Hindlimb muscle (tissue), 1 donor: ENCODE results near the gene RAP2B. TPM values are rescaled to one million over a fixed set of nuclear protein-coding genes. Genes with fewer than 3 reads are reported as not detected.
A peak's percentile ranks its signal among the peaks of the same experiment; 100 is the strongest.
"Not testable (repeated sequence)": the region's sequence is repeated elsewhere in the genome, so short reads cannot be mapped to it uniquely, and the experiment has no call there.

ENCODE experiments used
- DNase-seq: peaks from one replicate; pipeline ENCODE4 v3.0.0-alpha.2; 2013
- polyA plus RNA-seq: library from polyadenylated mRNA; unstranded; fragments of 120-200 nt; gene quantifications from one replicate; pipeline ENCODE4 v1.2.1, GENCODE V29; 2013; ENCODE audit not compliant: insufficient read length

Gene RAP2B
- polyA plus RNA-seq, 1 donor, result 7.3 TPM

DNA sequence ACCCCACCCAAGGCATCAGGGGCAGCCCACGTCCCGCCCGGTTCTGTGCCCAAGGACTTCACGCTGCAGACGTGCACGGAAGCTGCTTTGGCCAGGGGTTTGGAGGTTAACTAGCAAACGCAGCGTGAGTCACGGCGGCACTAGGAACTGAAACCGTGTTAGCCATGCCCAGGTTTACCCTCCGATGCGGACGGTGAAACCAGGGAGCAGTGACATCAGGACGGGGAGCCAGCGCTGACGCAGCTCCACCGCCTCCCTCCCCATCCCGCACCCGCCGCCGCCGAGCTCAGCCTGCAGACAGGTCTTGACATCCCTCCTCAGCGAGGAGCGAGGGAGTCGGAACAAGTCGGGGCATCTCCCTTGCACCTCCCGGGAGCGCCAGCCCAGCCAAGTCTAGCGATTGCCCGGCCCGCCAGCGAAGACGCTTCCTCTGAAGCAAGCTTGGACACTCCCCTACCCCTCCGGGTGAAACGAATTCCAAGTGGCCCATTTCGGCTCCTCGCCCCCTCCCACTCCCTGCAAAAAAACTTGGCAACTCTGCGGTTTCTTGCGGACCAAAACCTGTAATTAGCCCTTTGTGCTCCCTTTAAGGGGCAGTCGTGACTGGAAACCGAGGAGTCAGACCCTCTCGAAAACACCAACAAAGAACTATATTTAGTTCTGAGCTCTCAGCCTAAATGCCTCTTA lies 1.4 kb upstream of the RAP2B start:
- peak; percentile 85 for DNase-seq

DNA sequence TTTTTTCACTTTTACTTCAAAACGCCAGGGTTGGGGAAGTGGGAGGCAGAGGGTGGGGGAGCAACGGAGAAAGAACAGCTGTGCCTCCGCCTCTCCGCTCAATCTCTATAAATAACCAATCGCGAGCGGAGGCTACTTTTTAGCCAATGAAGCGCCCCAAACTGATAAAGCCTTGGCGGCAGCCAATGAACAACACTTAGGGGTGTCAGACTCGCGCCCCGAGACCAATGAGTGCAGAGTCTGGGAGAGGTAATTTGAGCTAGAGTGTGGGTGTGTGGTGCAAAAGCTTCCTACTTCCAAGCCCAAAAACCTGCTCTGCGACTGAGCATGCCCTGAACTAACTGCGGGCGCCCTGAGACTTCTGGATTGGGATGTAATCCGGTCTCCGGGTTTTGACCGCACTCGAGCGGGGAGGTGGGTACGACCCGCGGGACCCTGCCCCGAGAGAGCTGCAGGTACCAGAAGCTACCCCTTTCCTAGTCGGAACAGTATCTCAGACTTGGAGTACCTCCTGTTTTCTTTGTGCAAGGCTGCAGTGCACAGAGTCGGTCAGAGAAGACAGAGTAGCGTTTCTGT lies 800 bp upstream of the RAP2B start:
- DNase-seq, result peak; percentile 97

DNA sequence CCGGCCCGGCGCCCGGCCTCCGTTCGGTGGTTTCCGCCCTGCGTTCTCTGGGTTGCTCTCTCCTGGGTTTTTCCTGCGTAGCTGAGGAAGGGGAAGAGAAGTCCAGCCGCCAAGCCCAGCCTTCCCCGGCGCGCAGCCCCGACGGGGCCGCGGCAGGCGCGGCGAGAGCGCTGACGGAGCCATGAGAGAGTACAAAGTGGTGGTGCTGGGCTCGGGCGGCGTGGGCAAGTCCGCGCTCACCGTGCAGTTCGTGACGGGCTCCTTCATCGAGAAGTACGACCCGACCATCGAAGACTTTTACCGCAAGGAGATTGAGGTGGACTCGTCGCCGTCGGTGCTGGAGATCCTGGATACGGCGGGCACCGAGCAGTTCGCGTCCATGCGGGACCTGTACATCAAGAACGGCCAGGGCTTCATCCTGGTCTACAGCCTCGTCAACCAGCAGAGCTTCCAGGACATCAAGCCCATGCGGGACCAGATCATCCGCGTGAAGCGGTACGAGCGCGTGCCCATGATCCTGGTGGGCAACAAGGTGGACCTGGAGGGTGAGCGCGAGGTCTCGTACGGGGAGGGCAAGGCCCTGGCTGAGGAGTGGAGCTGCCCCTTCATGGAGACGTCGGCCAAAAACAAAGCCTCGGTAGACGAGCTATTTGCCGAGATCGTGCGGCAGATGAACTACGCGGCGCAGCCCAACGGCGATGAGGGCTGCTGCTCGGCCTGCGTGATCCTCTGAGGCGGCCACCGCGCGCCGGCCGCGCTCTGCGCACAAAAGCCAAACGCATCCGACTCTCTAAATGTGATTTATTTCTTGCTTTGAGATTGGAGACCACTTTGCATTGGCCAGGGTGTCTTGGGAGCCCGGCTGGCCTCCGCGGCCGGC lies 727 bp downstream of the RAP2B start:
- DNase-seq, result peak; percentile 59

DNA sequence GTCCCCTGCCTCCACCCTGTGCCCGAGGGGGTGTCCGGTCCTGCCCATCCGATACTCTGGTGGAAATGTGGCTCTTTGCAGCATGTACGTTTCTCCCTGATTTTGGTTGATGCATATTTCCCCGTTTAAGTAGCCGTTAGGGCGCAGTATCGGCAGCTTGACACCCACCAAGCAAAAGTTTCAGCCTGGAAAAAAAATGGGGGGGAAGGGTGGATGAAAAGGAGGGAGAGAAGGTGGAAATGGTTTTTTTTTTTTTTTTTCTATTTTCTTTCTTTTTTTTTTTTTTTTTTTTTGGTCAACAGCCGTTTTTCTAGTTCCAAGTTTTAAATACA lies 1.3 kb downstream of the RAP2B start:
- no peak for DNase-seq

GRCh38 chr3:153163756-153164550 lies 1.9 kb downstream of the RAP2B start:
- peak; percentile 23 for DNase-seq

DNA sequence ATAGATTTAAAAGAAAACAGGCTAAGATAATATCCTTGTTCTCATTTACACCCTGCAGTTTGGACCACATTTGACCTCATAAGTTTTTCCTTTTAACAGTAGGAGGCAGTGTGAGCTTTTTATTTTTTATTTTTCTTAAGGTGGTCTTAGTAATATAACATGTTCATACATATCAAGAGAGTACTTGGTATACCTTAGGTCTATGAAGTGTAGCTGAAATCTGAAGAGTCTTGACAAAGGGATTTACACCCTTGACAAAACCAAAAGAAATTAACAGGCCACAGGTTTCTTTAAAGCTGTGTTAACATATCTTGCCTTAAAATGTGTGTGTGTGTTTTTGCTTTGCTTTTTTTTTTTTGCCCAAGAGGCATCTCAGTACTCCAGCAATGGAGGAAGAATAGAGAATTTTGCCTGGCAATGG lies 3.2 kb downstream of the RAP2B start:
- no peak for DNase-seq

DNA sequence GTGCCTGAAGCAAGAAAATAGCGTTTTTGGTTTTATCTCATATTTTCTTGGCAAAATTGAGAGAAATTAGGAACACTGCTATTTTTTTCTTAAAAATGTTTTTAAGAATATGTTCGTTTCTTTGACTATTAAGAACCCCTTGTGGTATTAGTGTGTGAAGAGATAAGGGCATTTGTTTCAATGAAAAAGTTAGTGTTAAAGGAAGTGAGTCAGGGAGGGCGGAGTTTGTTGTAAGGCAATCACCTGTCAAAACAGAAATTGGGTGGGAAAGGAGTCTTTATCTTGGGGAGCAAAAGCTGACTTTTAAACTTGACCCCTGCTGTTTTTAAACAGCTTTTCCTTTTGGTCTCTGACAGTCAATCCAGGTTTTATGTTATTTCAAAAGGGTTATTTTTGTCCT lies 4.2 kb downstream of the RAP2B start:
- no peak for DNase-seq

GRCh38 chr3:153166796-153167195 lies 4.8 kb downstream of the RAP2B start:
- no peak for DNase-seq

DNA sequence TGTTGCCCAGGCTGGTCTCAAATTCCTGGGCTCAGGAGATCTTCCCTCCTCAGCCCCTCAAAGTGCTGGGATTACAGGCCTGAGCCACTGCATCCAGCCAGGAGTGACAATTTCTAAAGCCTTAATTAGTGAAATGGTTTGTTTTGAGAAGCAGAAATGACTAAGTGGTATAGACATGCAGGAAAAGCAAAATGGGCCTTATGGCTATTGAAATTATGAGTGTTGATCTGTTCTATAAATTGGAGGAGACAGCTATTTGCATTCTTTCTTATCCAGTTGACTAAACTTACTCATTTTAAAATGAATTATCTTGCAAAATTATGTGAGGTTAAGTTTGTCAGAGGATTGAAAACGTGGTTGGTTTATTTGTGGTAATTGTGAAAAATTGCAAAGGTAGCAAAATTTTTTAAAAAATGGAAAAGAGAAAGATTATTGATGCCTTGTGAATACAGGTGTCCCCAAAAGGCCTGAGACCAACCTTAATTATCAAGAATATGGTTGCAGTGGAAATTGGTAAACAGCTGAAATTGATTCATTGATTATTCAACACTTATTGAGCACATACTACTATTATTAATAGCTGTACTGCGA lies 7.9 kb downstream of the RAP2B start:
- no peak for DNase-seq

DNA sequence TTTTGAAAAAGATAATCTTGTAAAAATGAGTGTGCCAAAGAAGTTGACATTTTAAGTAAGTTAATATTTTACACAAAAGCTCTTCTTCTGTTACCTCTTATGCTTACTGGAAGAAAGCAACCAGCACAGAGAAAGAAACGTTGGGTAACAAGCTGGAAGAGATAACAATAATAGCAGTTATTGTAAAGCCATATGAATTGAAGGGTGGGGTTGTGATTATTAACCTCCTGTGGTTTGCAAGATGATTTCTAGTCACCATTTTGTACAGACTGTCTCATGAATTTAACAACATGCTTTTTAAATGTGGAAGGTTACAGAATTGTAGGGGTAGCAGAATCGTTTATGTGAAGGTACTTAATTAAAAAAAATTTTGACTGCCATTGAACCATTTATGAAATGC lies 9.2 kb downstream of the RAP2B start:
- DNase-seq, result no peak

- DNase-seq, result no peak
Observed at GRCh38 chr3:153171918-153172317, 9.9 kb downstream of the RAP2B start.

- no peak for DNase-seq
Observed at GRCh38 chr3:153172796-153173757, 11.1 kb downstream of the RAP2B start.

- no peak for DNase-seq
Observed at GRCh38 chr3:153173758-153174516, 11.9 kb downstream of the RAP2B start.

- no peak for DNase-seq
Observed at GRCh38 chr3:153176197-153176596, 14.2 kb downstream of the RAP2B start.

DNA sequence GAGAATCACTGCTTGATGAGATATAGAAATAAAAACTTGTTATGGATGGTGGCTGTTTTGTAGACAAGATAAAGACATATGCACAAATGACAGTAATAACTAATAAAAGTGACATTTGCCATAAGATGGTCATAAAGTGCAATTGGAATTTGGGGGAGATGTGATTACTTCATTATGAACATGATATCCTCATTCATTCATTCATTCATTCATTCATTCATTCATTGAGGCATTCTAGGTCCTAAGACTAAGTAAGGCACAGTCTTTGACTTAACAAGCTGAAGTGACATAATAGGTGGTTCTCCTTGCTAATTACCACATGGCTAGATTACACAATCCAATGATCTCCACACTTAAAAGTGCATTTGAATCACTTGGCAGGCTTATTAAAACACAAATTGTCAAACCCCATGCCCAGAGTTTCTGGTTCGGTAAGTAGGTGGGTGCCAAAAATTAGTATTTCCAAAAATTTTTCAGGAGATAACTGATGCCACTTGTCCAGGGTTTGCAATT lies 18.9 kb downstream of the RAP2B start:
- DNase-seq, result no peak

DNA sequence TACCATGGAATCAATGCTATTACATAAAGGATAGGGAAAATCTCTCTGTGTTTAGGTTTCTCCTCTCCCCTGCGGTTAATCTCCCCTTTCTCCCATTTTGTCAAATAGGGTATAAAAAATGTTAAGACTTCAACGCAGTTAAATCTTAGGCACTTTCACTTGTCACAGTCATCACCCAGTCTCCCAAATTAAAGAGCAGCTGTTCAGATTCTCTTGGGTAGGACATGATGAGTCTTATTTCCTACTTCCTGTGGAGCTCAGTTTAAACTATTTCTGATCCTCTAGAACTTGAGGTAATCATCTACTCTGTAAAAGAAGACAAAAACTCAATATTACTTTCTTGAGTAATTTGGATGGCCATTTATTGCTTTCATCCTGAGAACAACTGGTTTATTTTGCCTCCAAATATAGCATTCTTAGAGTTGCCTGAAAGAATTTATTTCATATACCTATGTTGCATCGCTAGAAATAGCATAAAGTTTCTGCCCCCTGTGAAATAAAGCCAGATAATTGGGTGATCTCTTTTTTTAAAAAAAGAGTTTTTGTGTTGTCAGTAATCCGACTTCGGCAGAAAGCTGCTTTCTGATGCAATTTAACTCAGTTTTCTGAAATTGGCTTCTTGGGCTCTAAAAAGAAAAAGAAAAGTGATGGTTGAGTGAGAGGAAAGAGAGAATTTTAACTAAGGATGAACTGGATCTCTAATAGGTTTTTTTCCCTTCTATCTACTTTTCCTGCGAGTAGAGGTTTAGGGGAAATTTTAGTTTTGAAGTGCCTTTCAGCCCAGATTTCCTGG lies 20.7 kb downstream of the RAP2B start:
- no peak for DNase-seq

- no peak for DNase-seq
Observed at GRCh38 chr3:153190923-153191322, 28.9 kb downstream of the RAP2B start.

DNA sequence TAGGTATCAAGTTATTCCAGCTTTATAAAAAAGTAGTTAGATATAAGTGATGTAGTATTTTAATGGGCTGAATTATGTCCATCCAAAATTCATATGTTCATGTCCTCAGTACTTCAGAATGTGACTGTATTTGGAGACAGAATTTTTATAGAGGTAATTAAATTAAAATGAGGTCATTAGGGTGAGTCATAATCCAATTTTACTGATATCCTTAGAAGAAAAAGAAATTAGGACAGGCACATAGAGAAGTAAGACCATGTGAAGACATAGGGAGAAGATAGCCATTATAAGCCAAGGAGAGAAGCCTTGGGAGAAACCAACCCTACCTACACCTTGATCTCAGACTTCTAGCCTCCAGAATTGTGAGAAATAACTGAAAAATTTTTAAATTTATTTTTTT lies 30.3 kb downstream of the RAP2B start:
- DNase-seq, result no peak

GRCh38 chr3:153193786-153194476 lies 31.9 kb downstream of the RAP2B start:
- not testable (repeated sequence) for DNase-seq
